ENCODE measurements around the gene RARS2.

- TF ChIP-seq POLR2AphosphoS5 (IDR thresholded peaks at IDR 0.05; ENCODE audit: low read depth, low read length) (no peak), SIN3A (IDR thresholded peaks at IDR 0.05; ENCODE audit: borderline replicate concordance, insufficient read depth, low read length) (no peak), TAF1 (IDR thresholded peaks at IDR 0.05; ENCODE audit: borderline replicate concordance, insufficient read depth, low read length) (no peak)
- TF ChIP-seq, protein P1, sequence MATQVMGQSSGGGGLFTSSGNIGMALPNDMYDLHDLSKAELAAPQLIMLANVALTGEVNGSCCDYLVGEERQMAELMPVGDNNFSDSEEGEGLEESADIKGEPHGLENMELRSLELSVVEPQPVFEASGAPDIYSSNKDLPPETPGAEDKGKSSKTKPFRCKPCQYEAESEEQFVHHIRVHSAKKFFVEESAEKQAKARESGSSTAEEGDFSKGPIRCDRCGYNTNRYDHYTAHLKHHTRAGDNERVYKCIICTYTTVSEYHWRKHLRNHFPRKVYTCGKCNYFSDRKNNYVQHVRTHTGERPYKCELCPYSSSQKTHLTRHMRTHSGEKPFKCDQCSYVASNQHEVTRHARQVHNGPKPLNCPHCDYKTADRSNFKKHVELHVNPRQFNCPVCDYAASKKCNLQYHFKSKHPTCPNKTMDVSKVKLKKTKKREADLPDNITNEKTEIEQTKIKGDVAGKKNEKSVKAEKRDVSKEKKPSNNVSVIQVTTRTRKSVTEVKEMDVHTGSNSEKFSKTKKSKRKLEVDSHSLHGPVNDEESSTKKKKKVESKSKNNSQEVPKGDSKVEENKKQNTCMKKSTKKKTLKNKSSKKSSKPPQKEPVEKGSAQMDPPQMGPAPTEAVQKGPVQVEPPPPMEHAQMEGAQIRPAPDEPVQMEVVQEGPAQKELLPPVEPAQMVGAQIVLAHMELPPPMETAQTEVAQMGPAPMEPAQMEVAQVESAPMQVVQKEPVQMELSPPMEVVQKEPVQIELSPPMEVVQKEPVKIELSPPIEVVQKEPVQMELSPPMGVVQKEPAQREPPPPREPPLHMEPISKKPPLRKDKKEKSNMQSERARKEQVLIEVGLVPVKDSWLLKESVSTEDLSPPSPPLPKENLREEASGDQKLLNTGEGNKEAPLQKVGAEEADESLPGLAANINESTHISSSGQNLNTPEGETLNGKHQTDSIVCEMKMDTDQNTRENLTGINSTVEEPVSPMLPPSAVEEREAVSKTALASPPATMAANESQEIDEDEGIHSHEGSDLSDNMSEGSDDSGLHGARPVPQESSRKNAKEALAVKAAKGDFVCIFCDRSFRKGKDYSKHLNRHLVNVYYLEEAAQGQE (IDR thresholded peaks at IDR 0.05; ENCODE audit: insufficient read depth in 1 of 2, low read depth in 2 of 2, low read length in 2 of 2): no peak
These were observed 31.3 kb downstream of the RARS2 start for GRCh38 chr6:87558446-87558845.

All from PFSK-1 (cell line).